ENCODE measurements around the gene DICER1.

DICER1 gene

DNA sequence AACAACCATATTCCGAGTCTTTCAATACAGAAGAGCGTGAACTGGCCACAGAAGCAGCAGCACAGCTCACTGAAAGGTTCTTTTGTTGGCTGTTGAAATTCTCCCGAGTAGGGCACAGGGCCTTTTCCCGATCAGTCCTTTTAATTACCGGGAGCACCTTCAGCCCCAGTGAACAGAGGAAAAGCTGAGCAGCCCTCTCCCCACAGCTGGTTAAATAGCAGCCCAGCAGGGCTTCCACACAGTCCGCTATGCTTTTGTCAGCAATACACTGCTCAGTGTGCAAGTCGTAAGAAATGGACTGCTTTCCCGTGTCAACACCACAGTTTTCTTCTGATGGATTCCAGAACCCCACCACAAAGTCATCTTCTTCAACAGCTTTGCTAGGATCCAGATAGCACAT lies 61.3 kb downstream of the DICER1 start:
- no peak for DNase-seq (ENCODE audit: extremely low read depth in 1 of 2, low read depth in 1 of 2)

GRCh38 chr14:95092723-95093122 lies 64.6 kb downstream of the DICER1 start:
- no peak for DNase-seq (ENCODE audit: extremely low read depth in 1 of 2, low read depth in 1 of 2)

DNA sequence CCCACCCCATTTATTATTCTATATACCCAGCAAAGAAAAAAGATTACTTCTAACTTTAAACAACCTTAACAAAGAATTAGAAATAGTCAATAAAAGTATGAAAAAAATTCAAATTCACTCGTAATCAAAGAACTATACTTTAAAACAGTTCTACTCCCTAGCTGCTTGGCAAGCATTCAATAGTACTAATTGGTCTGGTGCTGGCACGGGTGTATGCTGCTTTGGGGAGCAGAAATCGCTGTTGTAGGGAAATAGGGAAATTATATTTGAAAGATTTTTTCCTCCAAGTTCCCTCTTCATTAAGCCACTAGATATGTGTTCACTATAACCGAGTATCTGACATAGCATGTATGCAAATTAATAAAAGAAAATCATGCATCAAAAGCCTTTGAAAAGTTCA lies 65.7 kb downstream of the DICER1 start:
- no peak for DNase-seq (ENCODE audit: extremely low read depth in 1 of 2, low read depth in 1 of 2)

DNA sequence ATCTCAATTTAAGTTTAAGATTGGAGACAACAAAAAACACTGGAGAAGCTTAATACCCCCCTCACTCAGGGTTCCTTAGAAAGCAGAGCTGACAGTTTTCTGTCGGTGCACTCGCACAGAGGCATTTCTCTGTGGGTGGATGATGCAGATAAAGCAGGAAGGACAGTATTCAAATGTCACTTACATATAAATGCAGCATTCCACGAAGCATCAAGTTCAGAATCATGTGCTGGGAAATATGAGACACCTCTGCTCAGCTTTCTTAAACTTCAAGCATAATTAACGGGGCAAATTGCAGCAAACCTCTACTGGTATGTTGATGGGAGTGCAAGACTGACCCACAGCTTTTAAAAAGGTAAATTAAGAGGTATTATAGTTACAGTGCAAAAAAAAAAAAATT lies 68.7 kb downstream of the DICER1 start:
- DNase-seq (ENCODE audit: extremely low read depth in 1 of 2, low read depth in 1 of 2): no peak

DNA sequence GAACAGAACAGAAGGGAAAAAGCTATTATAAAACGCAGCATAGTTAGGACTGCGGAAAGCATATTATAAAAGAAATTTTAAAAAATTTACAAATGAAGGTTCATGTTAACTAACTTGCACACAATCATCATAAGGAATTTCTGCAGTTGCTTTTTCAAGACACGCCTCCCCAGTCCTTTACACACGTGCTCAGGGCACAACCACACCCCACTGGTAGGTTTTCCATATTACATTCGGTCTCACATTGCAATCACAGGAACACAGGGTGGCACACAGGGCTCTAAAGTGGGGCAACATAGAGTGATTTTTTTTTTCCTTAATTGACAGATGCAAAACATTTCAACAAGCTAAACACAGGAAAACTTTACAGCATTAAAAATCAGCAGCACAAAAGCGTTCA lies 69.7 kb downstream of the DICER1 start:
- no peak for DNase-seq (ENCODE audit: extremely low read depth in 1 of 2, low read depth in 1 of 2)

DNA sequence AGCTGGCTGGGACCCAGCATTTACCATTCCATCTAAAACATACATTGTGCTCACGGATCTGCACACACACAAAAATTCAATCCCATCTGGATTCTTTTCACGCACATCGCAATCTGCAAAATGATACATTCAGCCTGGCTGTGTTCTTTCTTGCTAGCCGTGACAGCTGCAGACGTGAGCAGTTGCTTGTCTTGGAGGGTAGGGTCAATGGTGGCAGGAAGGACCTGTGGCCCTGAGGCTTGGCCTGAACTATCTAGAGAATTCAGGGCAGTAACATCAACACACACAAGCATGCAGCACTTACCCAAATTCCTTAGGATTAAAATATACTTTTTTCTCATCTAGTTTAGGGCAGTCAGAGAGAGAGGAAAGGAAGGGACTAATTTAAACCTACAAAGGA lies 72.0 kb downstream of the DICER1 start:
- no peak for DNase-seq (ENCODE audit: extremely low read depth in 1 of 2, low read depth in 1 of 2)

DNA sequence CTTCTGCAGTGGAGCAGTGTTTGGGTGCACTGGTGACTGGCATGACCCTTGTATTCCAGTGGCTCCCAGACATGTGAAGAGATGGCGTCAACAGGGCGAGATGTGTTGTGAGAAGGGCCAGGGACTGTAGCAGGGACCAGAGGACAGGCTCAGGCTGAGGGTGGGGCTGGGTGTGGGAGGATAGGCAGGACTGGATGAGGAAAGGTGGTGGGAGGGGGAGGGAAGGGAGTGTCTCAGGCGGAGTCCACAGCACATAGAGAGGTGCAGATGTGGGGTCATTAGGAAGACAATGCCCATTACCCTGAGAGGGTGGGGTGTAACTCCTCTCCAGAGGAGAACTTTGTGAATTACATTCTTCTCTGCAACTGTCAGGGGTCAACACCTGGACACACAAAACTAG lies 78.5 kb downstream of the DICER1 start:
- no peak for DNase-seq (ENCODE audit: extremely low read depth in 1 of 2, low read depth in 1 of 2)

DNA sequence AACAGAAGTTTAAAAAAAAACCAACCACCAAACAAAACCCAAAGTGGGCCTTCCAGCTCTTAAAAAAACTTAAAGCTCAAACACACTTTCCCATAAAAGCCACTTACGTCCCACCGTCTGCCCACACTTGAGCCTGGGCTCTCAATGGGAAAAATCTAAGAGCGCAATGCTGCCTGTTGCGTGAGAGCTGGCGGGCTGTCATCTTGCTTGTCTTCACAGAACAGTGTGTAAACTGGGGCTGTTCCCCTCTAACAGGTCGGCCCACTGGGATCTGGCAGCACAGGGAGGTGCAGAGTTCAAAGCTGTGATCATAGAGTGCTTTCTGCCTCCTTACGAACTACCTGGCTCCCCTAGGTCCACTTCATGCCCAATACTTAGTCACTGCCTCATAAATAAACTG lies 80.0 kb downstream of the DICER1 start:
- no peak for DNase-seq (ENCODE audit: extremely low read depth in 1 of 2, low read depth in 1 of 2)

- no peak for DNase-seq (ENCODE audit: extremely low read depth in 1 of 2, low read depth in 1 of 2)
These were observed 81.5 kb downstream of the DICER1 start for GRCh38 chr14:95075789-95076188.

GRCh38 chr14:95073947-95074346 lies 83.4 kb downstream of the DICER1 start:
- DNase-seq (ENCODE audit: extremely low read depth in 1 of 2, low read depth in 1 of 2): no peak

DNA sequence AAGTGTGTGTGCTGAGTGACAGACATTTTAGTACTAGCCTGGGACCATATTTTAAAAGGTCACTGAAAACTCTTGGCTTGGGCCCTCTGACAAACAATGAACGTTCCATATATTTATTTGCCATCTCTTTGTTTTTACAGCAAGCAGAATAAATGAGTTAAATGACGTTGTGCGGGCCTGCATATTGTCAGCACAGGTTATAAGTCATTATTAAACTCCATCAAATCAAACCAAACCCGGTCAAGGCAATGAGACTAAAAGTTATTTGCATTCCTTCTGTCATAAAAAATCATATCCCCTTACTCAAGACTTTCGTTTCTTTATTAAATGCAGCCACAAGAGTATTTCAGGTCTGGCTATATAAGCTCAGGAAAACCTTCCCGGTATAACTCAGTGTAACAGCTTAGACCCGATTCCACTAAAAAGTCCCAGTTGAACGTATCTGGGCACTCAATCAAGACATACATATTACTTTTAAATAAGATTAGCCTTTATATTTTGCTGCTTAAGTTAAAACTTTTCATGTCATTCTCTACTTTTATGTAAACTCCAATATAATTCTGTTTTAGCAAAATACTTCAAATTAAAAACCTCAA lies 84.9 kb downstream of the DICER1 start:
- DNase-seq (ENCODE audit: extremely low read depth in 1 of 2, low read depth in 1 of 2): no peak

GRCh38 chr14:95071649-95072280 lies 85.6 kb downstream of the DICER1 start:
- no peak for DNase-seq (ENCODE audit: extremely low read depth in 1 of 2, low read depth in 1 of 2)

DNA sequence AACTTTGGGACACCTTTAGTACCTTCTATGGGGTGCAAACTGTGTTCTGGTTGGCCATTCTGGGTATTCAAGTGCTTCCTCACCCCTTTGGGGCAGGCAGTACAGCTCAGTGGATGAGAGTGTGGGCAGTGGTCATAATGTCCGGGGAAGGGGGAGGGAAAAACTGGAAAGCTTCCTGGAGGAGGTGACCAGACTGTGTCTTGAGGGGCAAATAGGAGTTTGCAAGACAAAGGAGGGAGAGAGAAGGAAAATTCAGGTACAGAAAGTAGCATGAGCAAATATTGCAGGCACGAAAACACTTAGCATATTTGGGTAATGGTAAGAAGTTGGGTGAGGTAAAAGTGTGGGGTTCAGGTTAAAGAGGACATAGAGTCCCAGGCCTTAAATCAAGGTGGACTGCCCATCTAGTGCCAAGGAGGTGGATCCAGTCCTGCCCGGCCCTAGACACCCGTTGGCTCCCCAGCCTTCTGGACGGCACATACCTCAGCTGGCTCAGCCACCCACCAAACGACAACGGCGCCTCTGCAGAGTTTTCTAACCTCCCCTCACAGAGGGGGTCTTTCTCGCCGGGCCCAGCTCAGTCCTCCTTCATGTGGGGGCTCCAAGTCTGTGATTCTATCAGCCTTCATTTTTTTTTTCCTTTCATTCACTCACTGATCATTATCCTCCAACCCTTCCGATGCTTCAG lies 86.4 kb downstream of the DICER1 start:
- DNase-seq (ENCODE audit: extremely low read depth in 1 of 2, low read depth in 1 of 2): no peak

GRCh38 chr14:95069547-95069946 lies 87.8 kb downstream of the DICER1 start:
- DNase-seq (ENCODE audit: extremely low read depth in 1 of 2, low read depth in 1 of 2): no peak

DNA sequence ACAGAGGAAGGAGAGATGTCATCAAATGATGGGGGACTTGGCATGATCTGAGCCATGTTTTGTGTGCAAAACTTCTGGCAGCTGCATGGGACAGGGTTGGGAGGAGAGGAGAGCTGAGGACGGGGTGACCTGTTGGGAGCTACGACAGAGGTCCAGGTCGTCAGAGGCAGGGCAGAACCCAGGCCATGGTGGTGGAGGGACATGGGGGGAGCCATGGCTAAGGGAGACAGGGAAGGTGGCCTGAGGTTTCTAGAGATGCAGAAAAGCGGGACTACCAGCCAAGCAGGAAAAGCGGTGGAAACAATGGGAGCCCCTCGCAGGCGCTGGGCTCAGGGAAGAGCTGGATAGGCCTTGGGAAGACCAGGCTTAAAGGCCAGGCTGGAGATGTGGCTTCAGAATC lies 88.3 kb downstream of the DICER1 start:
- DNase-seq (ENCODE audit: extremely low read depth in 1 of 2, low read depth in 1 of 2): no peak

DNA sequence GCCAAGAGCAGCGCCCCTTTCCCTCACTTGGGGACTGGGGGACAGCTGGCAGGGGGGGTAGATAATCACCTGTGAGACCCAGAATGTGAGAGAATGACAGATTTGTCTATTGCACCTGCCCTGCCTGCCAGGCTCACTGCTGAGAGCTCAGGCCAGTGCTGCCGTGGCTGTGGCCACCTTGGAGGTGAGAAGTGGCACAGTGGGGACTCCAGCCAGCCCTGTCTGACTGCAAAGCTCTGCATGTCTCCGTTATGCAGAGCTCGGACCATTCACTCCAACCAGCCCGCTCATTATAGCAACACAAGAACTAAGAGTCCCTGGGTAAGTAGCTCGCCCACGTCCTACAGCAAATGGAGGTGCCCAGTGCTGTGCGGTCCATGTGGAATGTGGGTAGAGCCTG lies 88.8 kb downstream of the DICER1 start:
- DNase-seq (ENCODE audit: extremely low read depth in 1 of 2, low read depth in 1 of 2): no peak

DNA sequence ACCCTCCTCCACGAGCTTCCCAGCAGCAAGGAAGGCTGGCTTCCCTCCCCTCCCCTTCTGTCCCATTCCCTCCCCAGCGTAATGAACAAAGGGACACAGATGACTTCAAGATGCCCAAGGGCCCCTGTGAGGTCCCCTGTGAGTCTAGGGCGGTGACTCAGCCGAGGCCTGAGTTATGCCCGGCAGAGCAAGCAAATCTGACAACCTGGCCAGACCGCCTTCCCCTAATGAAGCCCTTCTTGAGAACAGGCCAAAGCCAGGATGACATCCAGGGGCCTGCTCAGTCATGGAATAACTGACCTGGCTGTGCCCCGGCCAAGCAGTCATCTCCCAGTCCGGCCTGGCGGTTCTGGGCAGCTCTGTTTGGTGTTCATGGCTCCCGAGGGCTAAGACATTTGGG lies 89.2 kb downstream of the DICER1 start:
- no peak for DNase-seq (ENCODE audit: extremely low read depth in 1 of 2, low read depth in 1 of 2)

DNA sequence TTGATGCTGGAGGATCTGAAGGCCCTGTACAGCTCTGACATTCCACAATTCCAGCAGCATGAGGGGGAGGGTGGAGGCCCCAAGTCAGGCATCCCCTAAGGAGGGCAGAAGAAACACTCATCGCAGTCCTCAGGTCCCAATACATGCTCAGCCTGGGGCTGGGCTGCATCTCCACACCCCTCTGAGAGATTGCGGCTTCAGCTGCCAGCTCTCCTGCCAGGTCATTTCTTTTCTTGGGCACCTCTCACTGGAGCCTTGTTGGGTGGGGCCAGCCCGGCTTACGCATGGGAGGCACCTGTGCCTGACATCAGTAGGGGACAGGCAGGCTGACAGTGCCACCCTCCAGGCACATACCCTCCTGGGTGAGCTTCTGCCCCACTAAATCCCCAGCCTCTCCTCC lies 89.8 kb downstream of the DICER1 start:
- DNase-seq (ENCODE audit: extremely low read depth in 1 of 2, low read depth in 1 of 2): no peak

DNA sequence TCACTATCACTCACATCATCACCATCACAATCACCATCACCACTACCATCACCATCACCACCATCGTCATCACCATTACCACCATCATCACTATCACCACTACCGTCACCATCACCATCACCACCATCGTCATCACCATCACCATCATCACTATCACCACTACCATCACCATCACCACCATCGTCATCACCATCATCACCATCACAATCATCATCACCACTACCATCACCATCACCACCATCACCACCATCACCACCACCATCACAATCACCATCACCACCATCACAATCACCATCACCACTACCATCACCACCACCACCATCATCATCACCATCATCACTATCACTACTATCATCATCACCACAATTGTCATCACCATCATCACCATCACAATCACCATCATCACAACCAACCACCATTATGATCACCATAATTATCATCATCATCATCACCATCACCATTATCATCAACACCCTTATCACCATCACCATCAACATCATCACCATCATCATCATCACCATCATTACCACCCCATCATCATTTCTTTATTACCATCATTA lies 90.8 kb downstream of the DICER1 start:
- DNase-seq (ENCODE audit: extremely low read depth in 1 of 2, low read depth in 1 of 2): no peak

GRCh38 chr14:95065411-95065810 lies 91.9 kb downstream of the DICER1 start:
- no peak for DNase-seq (ENCODE audit: extremely low read depth in 1 of 2, low read depth in 1 of 2)

DNA sequence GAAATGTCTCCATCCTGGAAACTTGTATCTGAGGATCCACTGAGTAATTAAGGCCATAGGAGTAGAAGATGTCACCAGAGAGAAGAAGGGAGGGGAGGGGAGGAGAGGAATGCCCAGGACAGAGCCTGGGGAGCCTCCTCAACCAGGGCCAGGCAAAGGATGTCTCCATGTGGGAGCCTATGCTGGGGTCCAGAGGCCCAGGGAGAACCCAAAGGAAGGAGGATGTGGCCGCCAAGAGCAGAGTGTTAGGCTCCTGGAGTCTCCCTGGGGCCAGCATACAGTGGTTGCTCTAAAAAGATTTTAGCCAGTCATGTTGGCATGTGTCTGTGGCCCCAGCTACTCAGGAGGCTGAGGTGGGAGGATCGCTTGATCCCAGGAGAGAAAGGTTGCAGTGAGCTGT lies 92.6 kb downstream of the DICER1 start:
- no peak for DNase-seq (ENCODE audit: extremely low read depth in 1 of 2, low read depth in 1 of 2)

DNA sequence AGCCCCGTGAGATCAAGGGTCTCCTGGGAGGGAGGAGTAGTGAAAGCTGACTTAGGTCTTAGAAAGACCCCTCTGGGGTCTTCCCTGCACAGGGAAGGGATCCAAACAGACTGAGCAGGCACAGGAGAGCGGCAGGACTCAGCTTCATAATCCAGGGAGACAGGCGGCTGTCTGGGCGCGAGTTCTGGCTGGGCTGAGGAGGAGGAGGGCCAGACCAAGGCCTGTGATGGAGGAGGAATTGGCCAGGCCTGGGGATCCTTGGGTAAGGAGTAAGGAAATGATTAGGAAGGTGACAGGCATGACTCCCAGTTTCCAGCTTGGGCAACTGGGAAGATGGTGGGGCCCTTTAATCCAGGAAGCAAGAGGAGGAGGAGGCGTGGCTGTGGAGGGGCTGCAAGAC lies 93.1 kb downstream of the DICER1 start:
- DNase-seq (ENCODE audit: extremely low read depth in 1 of 2, low read depth in 1 of 2): no peak
